ENCODE measurements around the gene TEX35.

The TEX35 gene

DNA sequence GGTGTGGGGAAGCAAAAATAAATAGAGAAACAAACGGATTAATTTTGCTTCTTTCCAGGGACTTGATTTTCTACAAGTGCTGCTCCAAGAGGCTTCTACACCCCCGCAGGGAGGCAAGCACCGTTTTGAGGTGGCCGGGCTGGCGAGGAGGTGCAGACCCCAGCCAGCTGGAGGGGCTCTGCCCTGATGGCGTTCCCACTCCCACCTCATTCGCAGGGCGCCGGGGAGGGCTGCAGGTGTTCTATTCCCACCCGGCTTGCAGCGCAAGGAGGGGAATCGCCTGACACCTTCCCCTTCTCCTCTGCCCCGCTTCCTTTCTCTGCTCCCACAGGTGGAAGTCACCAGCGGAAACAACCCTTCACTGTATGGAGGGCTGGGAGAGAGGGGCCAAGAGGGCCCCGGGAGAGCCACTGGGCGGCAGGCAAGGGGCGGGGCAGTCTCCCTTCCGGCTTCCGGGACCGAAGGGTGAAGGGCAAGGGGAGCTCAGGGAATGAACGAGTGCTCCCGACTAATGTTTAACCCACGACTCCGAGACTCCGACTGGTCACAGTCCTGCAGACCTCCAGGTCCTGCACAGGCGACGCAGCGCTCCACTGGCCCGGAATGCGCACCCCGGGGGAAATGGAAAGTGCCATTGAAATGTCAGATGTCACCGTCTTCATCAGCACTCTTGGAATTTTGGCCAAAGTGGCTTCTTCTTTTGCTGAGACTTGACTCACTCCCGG is 29.1 kb downstream of the TEX35 start:
- peak; percentile 55 for DNase-seq (ENCODE audit: extremely low read depth, insufficient read length)
- Histone ChIP-seq H3K36me3 (ENCODE audit: control insufficient read depth, insufficient read depth, low read length) (no peaks in the 10 kb centered on the region), H3K27me3 (replicated peaks; ENCODE audit: control insufficient read depth, insufficient read depth, low read length) (no peaks in the 10 kb centered on the region; the same call in none of the 2 replicates), H3K4me3 (replicated peaks; ENCODE audit: low read depth, low read length) (peak overlapping the region; percentile 75)
- TF ChIP-seq, protein P1, sequence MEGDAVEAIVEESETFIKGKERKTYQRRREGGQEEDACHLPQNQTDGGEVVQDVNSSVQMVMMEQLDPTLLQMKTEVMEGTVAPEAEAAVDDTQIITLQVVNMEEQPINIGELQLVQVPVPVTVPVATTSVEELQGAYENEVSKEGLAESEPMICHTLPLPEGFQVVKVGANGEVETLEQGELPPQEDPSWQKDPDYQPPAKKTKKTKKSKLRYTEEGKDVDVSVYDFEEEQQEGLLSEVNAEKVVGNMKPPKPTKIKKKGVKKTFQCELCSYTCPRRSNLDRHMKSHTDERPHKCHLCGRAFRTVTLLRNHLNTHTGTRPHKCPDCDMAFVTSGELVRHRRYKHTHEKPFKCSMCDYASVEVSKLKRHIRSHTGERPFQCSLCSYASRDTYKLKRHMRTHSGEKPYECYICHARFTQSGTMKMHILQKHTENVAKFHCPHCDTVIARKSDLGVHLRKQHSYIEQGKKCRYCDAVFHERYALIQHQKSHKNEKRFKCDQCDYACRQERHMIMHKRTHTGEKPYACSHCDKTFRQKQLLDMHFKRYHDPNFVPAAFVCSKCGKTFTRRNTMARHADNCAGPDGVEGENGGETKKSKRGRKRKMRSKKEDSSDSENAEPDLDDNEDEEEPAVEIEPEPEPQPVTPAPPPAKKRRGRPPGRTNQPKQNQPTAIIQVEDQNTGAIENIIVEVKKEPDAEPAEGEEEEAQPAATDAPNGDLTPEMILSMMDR (IDR thresholded peaks at IDR 0.05; ENCODE audit: insufficient read depth, low read length, poor library complexity, severe bottlenecking), result peak; percentile 4

DNA sequence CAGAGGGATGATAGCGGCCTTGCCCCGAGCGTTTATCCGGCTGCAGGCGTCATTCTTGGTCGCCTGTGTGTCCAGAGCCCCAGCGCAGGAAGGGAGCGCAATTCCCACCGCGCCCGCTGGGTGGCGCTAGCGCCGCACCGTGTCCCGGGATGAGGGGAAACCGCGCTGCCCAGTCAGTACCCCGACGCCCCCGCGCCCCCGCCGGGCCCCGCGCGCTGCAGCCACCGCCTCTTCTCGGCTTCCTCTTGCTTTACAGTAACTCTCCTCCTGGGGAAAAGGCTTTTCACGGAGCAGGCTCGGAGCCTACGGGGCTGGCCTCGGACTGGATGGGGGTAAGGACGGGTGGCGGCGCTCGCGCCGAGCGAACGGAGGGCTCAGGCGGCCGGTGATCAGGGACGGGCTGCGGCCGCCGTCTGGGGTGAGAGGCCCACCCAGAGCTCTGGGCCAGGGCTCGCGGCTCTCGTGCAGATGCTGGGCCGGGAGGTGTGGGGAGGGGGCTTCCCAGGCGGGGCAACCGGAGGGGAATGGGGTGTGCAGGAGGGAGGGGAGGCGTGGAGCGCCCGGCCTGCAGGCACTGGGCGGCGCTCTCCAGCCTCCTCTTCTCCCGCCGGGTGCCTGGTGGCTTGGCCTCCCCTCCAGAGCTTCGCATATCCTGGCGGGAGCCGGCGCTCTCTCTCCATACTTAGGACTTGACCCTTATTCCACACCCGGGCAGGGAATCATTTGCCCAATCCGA is 29.8 kb downstream of the TEX35 start:
- TF ChIP-seq, protein P1 (IDR thresholded peaks at IDR 0.05; ENCODE audit: insufficient read depth, low read length, poor library complexity, severe bottlenecking), result peak; percentile 73
- Histone ChIP-seq H3K27me3 (replicated peaks; ENCODE audit: control insufficient read depth, insufficient read depth, low read length) (no peaks in the 10 kb centered on the region; the same call in none of the 2 replicates), H3K4me3 (replicated peaks; ENCODE audit: low read depth, low read length) (peak overlapping the region; percentile 75), H3K36me3 (ENCODE audit: control insufficient read depth, insufficient read depth, low read length) (no peaks in the 10 kb centered on the region)
- DNase-seq (ENCODE audit: extremely low read depth, insufficient read length), result peak; percentile 91

DNA sequence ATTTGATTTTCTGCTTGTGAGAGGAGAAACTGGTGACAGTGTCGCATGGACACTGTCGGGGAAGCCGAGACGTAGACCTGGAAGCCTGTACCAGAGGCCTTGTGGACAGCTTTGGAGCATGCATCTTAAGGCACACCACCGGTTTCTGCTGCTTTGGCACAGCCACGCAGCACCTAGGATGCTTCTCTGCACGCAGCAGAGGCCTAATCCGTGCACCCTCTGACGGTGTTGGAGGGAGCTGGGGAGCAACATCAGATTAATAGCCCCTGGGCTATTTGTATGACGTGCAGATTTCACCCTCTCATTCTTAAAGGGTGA is 30.3 kb downstream of the TEX35 start:
- TF ChIP-seq, protein P1 (IDR thresholded peaks at IDR 0.05; ENCODE audit: insufficient read depth, low read length, poor library complexity, severe bottlenecking), result no peak
- no peaks in the 10 kb centered on the region; the same call in none of the 2 replicates for H3K27me3 ChIP-seq (replicated peaks; ENCODE audit: control insufficient read depth, insufficient read depth, low read length)
- DNase-seq (ENCODE audit: extremely low read depth, insufficient read length), result no peak
- H3K4me3 ChIP-seq (replicated peaks; ENCODE audit: low read depth, low read length), result peak overlapping the region; percentile 75
- H3K36me3 ChIP-seq (ENCODE audit: control insufficient read depth, insufficient read depth, low read length), result no peaks in the 10 kb centered on the region

DNA sequence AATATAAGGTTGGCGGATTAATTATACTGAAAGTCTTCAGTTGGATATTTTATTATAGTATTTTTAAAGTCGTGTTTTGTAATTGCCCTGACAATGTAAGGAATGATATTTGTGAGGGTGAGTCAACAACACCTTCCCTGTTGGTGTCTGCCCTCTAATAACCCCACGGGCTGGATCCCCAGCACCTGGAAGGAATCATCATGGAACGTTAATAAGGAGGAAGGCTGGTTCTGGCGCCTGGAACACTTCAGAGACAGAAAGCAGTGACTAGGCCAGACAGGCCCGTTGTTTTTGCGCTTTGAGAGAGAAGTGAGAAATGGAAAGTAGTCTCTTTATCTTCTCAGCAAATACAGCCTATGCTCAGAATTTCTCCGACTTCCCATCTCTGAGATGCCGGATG is 31.6 kb downstream of the TEX35 start:
- TF ChIP-seq, protein P1 (IDR thresholded peaks at IDR 0.05; ENCODE audit: insufficient read depth, low read length, poor library complexity, severe bottlenecking), result no peak
- DNase-seq (ENCODE audit: extremely low read depth, insufficient read length), result no peak
- Histone ChIP-seq H3K4me3 (replicated peaks; ENCODE audit: low read depth, low read length) (no peak overlapping the region), H3K36me3 (ENCODE audit: control insufficient read depth, insufficient read depth, low read length) (no peaks in the 10 kb centered on the region), H3K27me3 (replicated peaks; ENCODE audit: control insufficient read depth, insufficient read depth, low read length) (no peaks in the 10 kb centered on the region; the same call in none of the 2 replicates)

DNA sequence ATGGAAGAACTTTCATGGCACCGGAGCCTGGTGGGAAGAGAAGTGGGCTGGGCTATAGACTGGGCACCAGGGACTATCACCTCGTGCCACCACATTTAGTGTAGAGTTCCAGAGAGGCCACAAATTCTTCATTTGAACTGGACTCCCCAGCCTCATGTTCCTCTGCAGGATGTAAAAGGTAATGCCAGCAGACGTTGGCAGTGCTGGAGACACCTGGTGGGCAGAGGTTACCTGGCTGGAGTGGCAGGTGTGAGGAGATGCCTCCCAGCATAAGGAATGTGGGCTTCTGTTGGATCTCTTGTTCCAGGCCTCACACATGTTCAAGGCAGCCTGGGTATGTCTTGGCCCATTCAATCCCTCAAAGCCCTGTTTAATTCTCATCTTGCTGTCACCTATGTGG is 35.2 kb downstream of the TEX35 start:
- TF ChIP-seq, protein P1 (IDR thresholded peaks at IDR 0.05; ENCODE audit: insufficient read depth, low read length, poor library complexity, severe bottlenecking), result no peak
- Histone ChIP-seq H3K27me3 (replicated peaks; ENCODE audit: control insufficient read depth, insufficient read depth, low read length) (no peaks in the 10 kb centered on the region), H3K4me3 (replicated peaks; ENCODE audit: low read depth, low read length) (no peak overlapping the region), H3K36me3 (ENCODE audit: control insufficient read depth, insufficient read depth, low read length) (no peaks in the 10 kb centered on the region)
- no peak for DNase-seq (ENCODE audit: extremely low read depth, insufficient read length)

Data from GM06990 (cell line).